PC-9 (cell line): ENCODE measurements around the gene CPAMD8.

ENCODE experiments used
- CTCF ChIP-seq: fragments of 200-600 bp; sonication (generic); conservative IDR thresholded peaks from 2 replicates; pipeline ENCODE4 v1.6.1; 2017; ENCODE audit warnings: mixed run types, antibody characterized with exemption, mild to moderate bottlenecking, moderate library complexity
- EZH2 ChIP-seq: fragments of 200-600 bp; sonication (generic); IDR thresholded peaks from 2 replicates; pipeline ENCODE4 v1.8.0; 2017; ENCODE audit warnings: antibody characterized with exemption, low read depth

DNA sequence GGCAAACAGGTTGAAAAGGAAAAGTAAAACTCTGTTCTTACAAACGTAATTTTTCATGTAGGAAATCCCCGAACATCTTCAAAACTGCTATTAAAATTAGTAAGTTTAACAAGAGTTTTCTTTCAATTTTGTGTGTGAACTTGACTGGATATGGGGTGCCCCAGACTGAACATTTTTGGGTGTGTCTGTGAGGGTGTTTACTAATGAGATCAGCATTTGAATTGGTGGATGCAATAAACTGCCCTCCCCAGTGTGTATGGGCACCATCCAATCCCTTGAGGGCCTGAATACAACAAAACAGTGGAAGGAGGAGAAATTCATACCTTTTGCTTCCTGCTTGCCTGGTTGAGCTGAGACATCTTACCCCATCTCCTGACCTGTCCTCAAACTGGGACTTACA lies 36.8 kb upstream of the CPAMD8 start:
- TF ChIP-seq CTCF, result no peak
- TF ChIP-seq EZH2, result no peak
